Brain pericyte (primary cell): ENCODE data around the gene CSMD2.

Source experiments
- DNase-seq: peaks from one replicate; pipeline ENCODE4 v3.0.0-alpha.2; 2012; ENCODE audit warnings: low read depth, low spot score

The CSMD2 gene

GRCh38 chr1:33864460-33865389 lies 300.3 kb downstream of the CSMD2 start:
- DNase-seq, result no peak

GRCh38 chr1:33863779-33864178 lies 301.3 kb downstream of the CSMD2 start, which contains the start of gene HMGB4:
Gene HMGB4 (plus strand): TSS chr1:33864079. CDS start chr1:33864192, 113 bp downstream.
- no peak for DNase-seq

GRCh38 chr1:33860671-33861070 lies 304.4 kb downstream of the CSMD2 start:
- DNase-seq, result no peak

- no peak for DNase-seq
Measured at GRCh38 chr1:33854091-33854490, 310.9 kb downstream of the CSMD2 start.

- DNase-seq, result no peak
Measured at GRCh38 chr1:33853431-33853830, 311.6 kb downstream of the CSMD2 start.

- DNase-seq, result no peak
Measured at GRCh38 chr1:33852711-33853110, 312.3 kb downstream of the CSMD2 start.

- DNase-seq, result no peak
Measured at GRCh38 chr1:33850481-33850880, 314.5 kb downstream of the CSMD2 start.

- no peak for DNase-seq
Measured at GRCh38 chr1:33849211-33849610, 315.8 kb downstream of the CSMD2 start.

GRCh38 chr1:33848205-33848937 lies 316.7 kb downstream of the CSMD2 start:
- no peak for DNase-seq

- no peak for DNase-seq
Measured at GRCh38 chr1:33846861-33847260, 318.2 kb downstream of the CSMD2 start.

- no peak for DNase-seq
Measured at GRCh38 chr1:33844166-33844565, 320.9 kb downstream of the CSMD2 start.

GRCh38 chr1:33842348-33842747 lies 322.7 kb downstream of the CSMD2 start:
- no peak for DNase-seq

GRCh38 chr1:33841494-33841893 lies 323.5 kb downstream of the CSMD2 start:
- no peak for DNase-seq

GRCh38 chr1:33837635-33838034 lies 327.4 kb downstream of the CSMD2 start:
- no peak for DNase-seq

- no peak for DNase-seq
Measured at GRCh38 chr1:33836911-33837310, 328.1 kb downstream of the CSMD2 start.

GRCh38 chr1:33828654-33829053 lies 336.4 kb downstream of the CSMD2 start:
- no peak for DNase-seq

GRCh38 chr1:33828059-33828458 lies 337.0 kb downstream of the CSMD2 start:
- no peak for DNase-seq

GRCh38 chr1:33826711-33827110 lies 338.3 kb downstream of the CSMD2 start:
- no peak for DNase-seq

- no peak for DNase-seq
Measured at GRCh38 chr1:33826311-33826710, 338.7 kb downstream of the CSMD2 start.

- no peak for DNase-seq
Measured at GRCh38 chr1:33825506-33825905, 339.5 kb downstream of the CSMD2 start.

GRCh38 chr1:33824971-33825370 lies 340.1 kb downstream of the CSMD2 start:
- no peak for DNase-seq

- no peak for DNase-seq
Measured at GRCh38 chr1:33824321-33824720, 340.7 kb downstream of the CSMD2 start.

GRCh38 chr1:33823830-33824229 lies 341.2 kb downstream of the CSMD2 start:
- no peak for DNase-seq
